ENCODE measurements around the gene LRRC8D.

Gene LRRC8D

GRCh38 chr1:89959719-89960118, 138.9 kb downstream of the LRRC8D start:
- no peak for TF ChIP-seq CTCF (IDR thresholded peaks at IDR 0.05)
- H3K27me3 ChIP-seq (ENCODE audit: control insufficient read depth, insufficient read depth, low read length) = no peaks in the 10 kb centered on the region
- H3K4me2 ChIP-seq (ENCODE audit: low read length) = no peak overlapping the region
- H3K9ac ChIP-seq = no peak overlapping the region
- H3K36me3 ChIP-seq (ENCODE audit: control insufficient read depth, insufficient read depth, low read length) = no peaks in the 10 kb centered on the region
- H3K4me3 ChIP-seq (ENCODE audit: low read depth, low read length) = no peak overlapping the region
- H3K79me2 ChIP-seq = no peaks in the 10 kb centered on the region
- H3K4me1 ChIP-seq = no peaks in the 10 kb centered on the region
- no peak overlapping the region for H3K27ac ChIP-seq
- no peaks in the 10 kb centered on the region for H3K9me3 ChIP-seq (ENCODE audit: control insufficient read depth, low read length)
- no peak overlapping the region for H2AFZ ChIP-seq

- no peaks in the 10 kb centered on the region for H3K79me2 ChIP-seq
- no peaks in the 10 kb centered on the region for H3K36me3 ChIP-seq (ENCODE audit: control insufficient read depth, insufficient read depth, low read length)
- H3K9ac ChIP-seq = no peak overlapping the region
- H3K9me3 ChIP-seq (ENCODE audit: control insufficient read depth, low read length) = no peaks in the 10 kb centered on the region
- H3K27ac ChIP-seq = no peak overlapping the region
- no peak overlapping the region for H3K4me3 ChIP-seq (ENCODE audit: low read depth, low read length)
- no peak overlapping the region for H3K4me2 ChIP-seq (ENCODE audit: low read length)
- no peaks in the 10 kb centered on the region for H3K27me3 ChIP-seq (ENCODE audit: control insufficient read depth, insufficient read depth, low read length)
- no peaks in the 10 kb centered on the region for H3K4me1 ChIP-seq
- TF ChIP-seq CTCF (IDR thresholded peaks at IDR 0.05) = no peak
- no peak overlapping the region for H2AFZ ChIP-seq
Measured at GRCh38 chr1:89962024-89962741, 141.4 kb downstream of the LRRC8D start.

- Histone ChIP-seq H3K4me3 (ENCODE audit: low read depth, low read length) (no peak overlapping the region), H2AFZ (no peak overlapping the region), H3K27me3 (ENCODE audit: control insufficient read depth, insufficient read depth, low read length) (no peaks in the 10 kb centered on the region), H3K79me2 (no peaks in the 10 kb centered on the region), H3K9me3 (ENCODE audit: control insufficient read depth, low read length) (no peaks in the 10 kb centered on the region), H3K9ac (no peak overlapping the region), H3K27ac (no peak overlapping the region), H3K4me1 (no peaks in the 10 kb centered on the region), H3K36me3 (ENCODE audit: control insufficient read depth, insufficient read depth, low read length) (no peaks in the 10 kb centered on the region), H3K4me2 (ENCODE audit: low read length) (no peak overlapping the region)
- no peak for TF ChIP-seq CTCF (IDR thresholded peaks at IDR 0.05)
Measured at GRCh38 chr1:89962742-89963075, 141.9 kb downstream of the LRRC8D start.

GRCh38 chr1:89965193-89965768, 144.4 kb downstream of the LRRC8D start:
- Histone ChIP-seq H3K27me3 (ENCODE audit: control insufficient read depth, insufficient read depth, low read length) (no peaks in the 10 kb centered on the region), H3K4me1 (no peaks in the 10 kb centered on the region), H3K9me3 (ENCODE audit: control insufficient read depth, low read length) (no peaks in the 10 kb centered on the region), H3K4me2 (ENCODE audit: low read length) (no peak overlapping the region), H3K9ac (no peak overlapping the region), H2AFZ (no peak overlapping the region), H3K79me2 (no peaks in the 10 kb centered on the region), H3K27ac (no peak overlapping the region), H3K4me3 (ENCODE audit: low read depth, low read length) (no peak overlapping the region), H3K36me3 (ENCODE audit: control insufficient read depth, insufficient read depth, low read length) (no peaks in the 10 kb centered on the region)
- TF ChIP-seq CTCF (IDR thresholded peaks at IDR 0.05) = no peak

- no peaks in the 10 kb centered on the region for H3K4me1 ChIP-seq
- no peaks in the 10 kb centered on the region for H3K27me3 ChIP-seq (ENCODE audit: control insufficient read depth, insufficient read depth, low read length)
- no peaks in the 10 kb centered on the region for H3K9me3 ChIP-seq (ENCODE audit: control insufficient read depth, low read length)
- no peak overlapping the region for H3K4me2 ChIP-seq (ENCODE audit: low read length)
- H3K9ac ChIP-seq = no peak overlapping the region
- H3K4me3 ChIP-seq (ENCODE audit: low read depth, low read length) = no peak overlapping the region
- H3K79me2 ChIP-seq = no peaks in the 10 kb centered on the region
- no peak for TF ChIP-seq CTCF (IDR thresholded peaks at IDR 0.05)
- H2AFZ ChIP-seq = no peak overlapping the region
- H3K36me3 ChIP-seq (ENCODE audit: control insufficient read depth, insufficient read depth, low read length) = no peaks in the 10 kb centered on the region
- H3K27ac ChIP-seq = no peak overlapping the region
Measured at GRCh38 chr1:89966656-89967055, 145.8 kb downstream of the LRRC8D start.

Measured in parathyroid adenoma (tissue), 2 donors.